HL-60 (cell line): ENCODE data around the gene SRCAP.
A peak's percentile ranks its signal among the peaks of the same experiment; 100 is the strongest.

ENCODE experiments used
- GABPA ChIP-seq: IDR thresholded peaks from 2 replicates; pipeline ENCODE4 v1.6.1; 2012; ENCODE audit warnings: low read depth
- POLR2AphosphoS5 ChIP-seq: IDR thresholded peaks from 2 replicates; pipeline ENCODE4 v1.6.1; 2012; ENCODE audit warnings: low read depth
- SPI1 ChIP-seq: IDR thresholded peaks from 2 replicates; pipeline ENCODE4 v1.6.1; 2012; ENCODE audit warnings: low read depth, mild to moderate bottlenecking, borderline replicate concordance
- TF ChIP-seq, protein P1 (sequence below): IDR thresholded peaks from one replicate; pipeline ENCODE4 v1.5.1; 2011; ENCODE audit warnings: low read length, control low read depth, inconsistent platforms; ENCODE audit not compliant: insufficient read depth
- TF ChIP-seq, protein P2 (sequence below): IDR thresholded peaks from 2 replicates; pipeline ENCODE4 v1.6.1; 2012; ENCODE audit warnings: low read depth; ENCODE audit not compliant: insufficient replicate concordance

DNA sequence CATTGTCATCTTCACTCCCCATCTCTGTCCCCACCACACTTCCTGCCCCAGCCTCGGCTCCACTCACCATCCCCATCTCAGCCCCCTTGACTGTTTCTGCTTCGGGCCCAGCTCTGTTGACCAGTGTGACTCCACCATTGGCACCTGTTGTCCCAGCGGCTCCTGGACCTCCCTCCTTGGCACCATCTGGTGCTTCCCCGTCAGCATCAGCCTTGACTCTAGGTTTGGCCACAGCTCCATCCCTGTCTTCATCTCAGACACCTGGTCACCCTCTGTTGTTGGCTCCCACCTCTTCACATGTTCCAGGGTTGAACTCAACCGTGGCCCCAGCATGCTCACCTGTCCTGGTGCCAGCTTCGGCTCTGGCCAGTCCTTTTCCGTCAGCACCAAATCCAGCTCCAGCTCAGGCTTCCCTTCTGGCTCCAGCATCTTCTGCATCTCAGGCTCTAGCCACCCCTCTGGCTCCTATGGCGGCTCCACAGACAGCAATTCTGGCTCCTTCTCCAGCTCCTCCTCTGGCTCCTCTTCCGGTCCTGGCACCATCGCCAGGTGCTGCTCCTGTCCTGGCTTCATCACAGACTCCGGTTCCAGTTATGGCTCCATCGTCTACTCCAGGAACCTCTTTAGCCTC lies 24.9 kb downstream of the SRCAP start:
- TF ChIP-seq, protein P1, sequence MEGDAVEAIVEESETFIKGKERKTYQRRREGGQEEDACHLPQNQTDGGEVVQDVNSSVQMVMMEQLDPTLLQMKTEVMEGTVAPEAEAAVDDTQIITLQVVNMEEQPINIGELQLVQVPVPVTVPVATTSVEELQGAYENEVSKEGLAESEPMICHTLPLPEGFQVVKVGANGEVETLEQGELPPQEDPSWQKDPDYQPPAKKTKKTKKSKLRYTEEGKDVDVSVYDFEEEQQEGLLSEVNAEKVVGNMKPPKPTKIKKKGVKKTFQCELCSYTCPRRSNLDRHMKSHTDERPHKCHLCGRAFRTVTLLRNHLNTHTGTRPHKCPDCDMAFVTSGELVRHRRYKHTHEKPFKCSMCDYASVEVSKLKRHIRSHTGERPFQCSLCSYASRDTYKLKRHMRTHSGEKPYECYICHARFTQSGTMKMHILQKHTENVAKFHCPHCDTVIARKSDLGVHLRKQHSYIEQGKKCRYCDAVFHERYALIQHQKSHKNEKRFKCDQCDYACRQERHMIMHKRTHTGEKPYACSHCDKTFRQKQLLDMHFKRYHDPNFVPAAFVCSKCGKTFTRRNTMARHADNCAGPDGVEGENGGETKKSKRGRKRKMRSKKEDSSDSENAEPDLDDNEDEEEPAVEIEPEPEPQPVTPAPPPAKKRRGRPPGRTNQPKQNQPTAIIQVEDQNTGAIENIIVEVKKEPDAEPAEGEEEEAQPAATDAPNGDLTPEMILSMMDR, result no peak
- no peak for TF ChIP-seq SPI1
- TF ChIP-seq, protein P2, sequence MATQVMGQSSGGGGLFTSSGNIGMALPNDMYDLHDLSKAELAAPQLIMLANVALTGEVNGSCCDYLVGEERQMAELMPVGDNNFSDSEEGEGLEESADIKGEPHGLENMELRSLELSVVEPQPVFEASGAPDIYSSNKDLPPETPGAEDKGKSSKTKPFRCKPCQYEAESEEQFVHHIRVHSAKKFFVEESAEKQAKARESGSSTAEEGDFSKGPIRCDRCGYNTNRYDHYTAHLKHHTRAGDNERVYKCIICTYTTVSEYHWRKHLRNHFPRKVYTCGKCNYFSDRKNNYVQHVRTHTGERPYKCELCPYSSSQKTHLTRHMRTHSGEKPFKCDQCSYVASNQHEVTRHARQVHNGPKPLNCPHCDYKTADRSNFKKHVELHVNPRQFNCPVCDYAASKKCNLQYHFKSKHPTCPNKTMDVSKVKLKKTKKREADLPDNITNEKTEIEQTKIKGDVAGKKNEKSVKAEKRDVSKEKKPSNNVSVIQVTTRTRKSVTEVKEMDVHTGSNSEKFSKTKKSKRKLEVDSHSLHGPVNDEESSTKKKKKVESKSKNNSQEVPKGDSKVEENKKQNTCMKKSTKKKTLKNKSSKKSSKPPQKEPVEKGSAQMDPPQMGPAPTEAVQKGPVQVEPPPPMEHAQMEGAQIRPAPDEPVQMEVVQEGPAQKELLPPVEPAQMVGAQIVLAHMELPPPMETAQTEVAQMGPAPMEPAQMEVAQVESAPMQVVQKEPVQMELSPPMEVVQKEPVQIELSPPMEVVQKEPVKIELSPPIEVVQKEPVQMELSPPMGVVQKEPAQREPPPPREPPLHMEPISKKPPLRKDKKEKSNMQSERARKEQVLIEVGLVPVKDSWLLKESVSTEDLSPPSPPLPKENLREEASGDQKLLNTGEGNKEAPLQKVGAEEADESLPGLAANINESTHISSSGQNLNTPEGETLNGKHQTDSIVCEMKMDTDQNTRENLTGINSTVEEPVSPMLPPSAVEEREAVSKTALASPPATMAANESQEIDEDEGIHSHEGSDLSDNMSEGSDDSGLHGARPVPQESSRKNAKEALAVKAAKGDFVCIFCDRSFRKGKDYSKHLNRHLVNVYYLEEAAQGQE, result no peak
- 0 out of 2 replicates have a peak, but pooled peaks have one; percentile 35 for TF ChIP-seq POLR2AphosphoS5
- TF ChIP-seq GABPA, result no peak
